Body of pancreas (tissue), 4 donors: ENCODE measurements around the gene ADIG. TPM values are rescaled to one million over a fixed set of nuclear protein-coding genes. Genes with fewer than 3 reads are reported as not detected.

ENCODE experiments used
- ATAC-seq: fragments of 150-250 bp; one replicate; pipeline ENCODE4 v1.9.1; 2016
- DNase-seq, 4 donors: peaks; one replicate each; pipeline ENCODE4 v3.0.0-alpha.2; 2019
- H3K27ac ChIP-seq, 4 donors: fragments of 200-600 bp; sonication (generic); 1 replicate in 3 of 4; 2 replicates in 1 of 4; pipeline versions ENCODE4 v1.5.1 to v1.6.1; 2016 to 2019; ENCODE audit warnings: mild to moderate bottlenecking in 1 of 4, mixed read lengths in 1 of 4, moderate library complexity in 1 of 4
- H3K27me3 ChIP-seq, 2 donors: fragments of 200-600 bp; sonication (generic); one replicate each; pipeline ENCODE4 v1.6.0; 2016; ENCODE audit warnings: mild to moderate bottlenecking in 1 of 2
- H3K36me3 ChIP-seq, 2 donors: fragments of 200-600 bp; sonication (generic); replicated peaks in 1 of 2; 2 replicates each; pipeline ENCODE4 v1.5.1; 2016; ENCODE audit warnings: low read depth in 2 of 2; ENCODE audit not compliant: insufficient read depth in 1 of 2
- H3K4me1 ChIP-seq: fragments of 200-600 bp; sonication (generic); one replicate; pipeline ENCODE4 v1.6.0; 2016
- H3K4me3 ChIP-seq, 2 donors: fragments of 200-600 bp; sonication (generic); 1 replicate in 1 of 2; 2 replicates in 1 of 2; pipeline ENCODE4 v1.5.1; 2016 to 2019
- H3K9me3 ChIP-seq, 3 donors: fragments of 200-600 bp; sonication (generic); 1 replicate in 2 of 3; 2 replicates in 1 of 3; pipeline ENCODE4 v1.5.1; 2016
- POLR2A ChIP-seq, 3 donors: fragments of 450-650 bp; IDR thresholded peaks; one replicate each; pipeline ENCODE4 v1.6.1; 2016; ENCODE audit warnings: antibody characterized with exemption in 3 of 3, mild to moderate bottlenecking in 2 of 3
- WGBS, 2 donors: methylation state at CpG; one replicate each; pipeline ENCODE4 v1.1.5; 2017; 5-methylcytosine and 5-hydroxymethylcytosine counted together
- intact Hi-C: fragments of 100-400 bp; cut with DNase I; formaldehyde crosslinking; loops from one replicate; pipeline ENCODE4 v1.15.1; 2023
- total RNA-seq, 2 donors: library from RNA; depleted of rRNA; stranded (reverse); fragments of >200 nt; gene quantifications; one replicate each; pipeline ENCODE4 v1.1.0, GENCODE V29; 2016
- TF ChIP-seq, protein P1 (sequence below), 7 experiments: fragments of 450-650 bp in 4 of 7; fragments of 200-600 bp in 3 of 7; sonication (generic) in 3 of 7; IDR thresholded peaks; one replicate each; pipeline ENCODE4 v1.5.1; 2016 to 2019; ENCODE audit warnings: antibody characterized with exemption in 7 of 7

ADIG gene
- total RNA-seq, 2 donors from 2014 or later: not detected

DNA sequence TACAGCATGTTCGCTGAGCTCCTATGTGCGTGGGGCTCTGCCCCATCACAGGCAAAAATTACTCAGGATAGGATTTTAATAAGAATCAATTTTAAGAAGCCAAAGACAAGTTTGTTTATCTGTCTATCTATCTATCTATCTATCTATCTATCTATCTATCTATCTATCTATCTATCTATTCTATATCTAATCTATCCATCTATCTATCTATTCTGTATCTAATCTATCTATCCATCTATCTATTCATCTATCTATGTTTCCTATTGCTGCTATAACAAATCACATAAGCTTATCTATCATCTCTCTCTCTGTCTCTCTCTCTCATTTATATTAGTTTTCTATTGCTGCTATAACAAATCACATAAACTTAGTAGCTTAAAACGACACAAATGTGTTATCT is 22.3 kb downstream of the ADIG start:
- H3K4me3 ChIP-seq: no peak overlapping the region
- H3K9me3 ChIP-seq: no peaks in the 10 kb centered on the region
- no peak overlapping the region for H3K27ac ChIP-seq
- TF ChIP-seq POLR2A (IDR thresholded peaks at IDR 0.05): no peak
- TF ChIP-seq, protein P1, sequence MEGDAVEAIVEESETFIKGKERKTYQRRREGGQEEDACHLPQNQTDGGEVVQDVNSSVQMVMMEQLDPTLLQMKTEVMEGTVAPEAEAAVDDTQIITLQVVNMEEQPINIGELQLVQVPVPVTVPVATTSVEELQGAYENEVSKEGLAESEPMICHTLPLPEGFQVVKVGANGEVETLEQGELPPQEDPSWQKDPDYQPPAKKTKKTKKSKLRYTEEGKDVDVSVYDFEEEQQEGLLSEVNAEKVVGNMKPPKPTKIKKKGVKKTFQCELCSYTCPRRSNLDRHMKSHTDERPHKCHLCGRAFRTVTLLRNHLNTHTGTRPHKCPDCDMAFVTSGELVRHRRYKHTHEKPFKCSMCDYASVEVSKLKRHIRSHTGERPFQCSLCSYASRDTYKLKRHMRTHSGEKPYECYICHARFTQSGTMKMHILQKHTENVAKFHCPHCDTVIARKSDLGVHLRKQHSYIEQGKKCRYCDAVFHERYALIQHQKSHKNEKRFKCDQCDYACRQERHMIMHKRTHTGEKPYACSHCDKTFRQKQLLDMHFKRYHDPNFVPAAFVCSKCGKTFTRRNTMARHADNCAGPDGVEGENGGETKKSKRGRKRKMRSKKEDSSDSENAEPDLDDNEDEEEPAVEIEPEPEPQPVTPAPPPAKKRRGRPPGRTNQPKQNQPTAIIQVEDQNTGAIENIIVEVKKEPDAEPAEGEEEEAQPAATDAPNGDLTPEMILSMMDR (IDR thresholded peaks at IDR 0.05): no peak
- H3K4me1 ChIP-seq: peaks cover 10% of the 10 kb centered on the region
- no peaks in the 10 kb centered on the region for H3K36me3 ChIP-seq
- intact Hi-C loops: no loop called here
- no peaks in the 10 kb centered on the region for H3K27me3 ChIP-seq
- ATAC-seq (no peak), DNase-seq (no peak)
- WGBS, 2 donors: 77 to 79% methylated on average over 3 of the region's 3 CpGs

DNA sequence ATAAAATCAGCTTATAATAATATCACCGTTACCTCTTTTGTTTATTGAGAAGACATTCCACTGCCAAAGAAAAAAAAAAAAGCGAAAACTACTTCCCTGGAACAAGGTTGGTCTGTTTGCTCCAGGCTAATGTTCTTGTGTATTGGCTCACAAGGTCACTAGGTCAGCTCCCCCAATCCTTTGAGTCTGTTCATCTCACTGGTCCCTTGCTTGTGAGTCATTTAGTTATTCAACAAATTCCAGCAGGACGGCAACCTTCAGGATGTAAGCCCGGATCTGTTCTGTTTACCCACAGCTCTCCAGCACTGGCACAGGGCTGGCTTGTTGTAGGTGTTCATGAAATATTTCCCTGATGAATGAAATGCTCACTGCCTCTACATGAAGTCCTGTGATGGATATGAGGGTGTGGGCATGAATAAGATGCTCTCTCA is 23.9 kb downstream of the ADIG start:
- intact Hi-C loops: no loop called here
- WGBS, 2 donors: 16 to 20% methylated on average over 4 of the region's 4 CpGs
- Histone ChIP-seq H3K4me1 (peaks cover 2% of the 10 kb centered on the region), H3K4me3 (no peak overlapping the region), H3K9me3 (no peaks in the 10 kb centered on the region), H3K27me3 (no peaks in the 10 kb centered on the region), H3K27ac (no peak overlapping the region), H3K36me3 (no peaks in the 10 kb centered on the region)
- no peak for ATAC-seq
- no peak for DNase-seq
- TF ChIP-seq POLR2A (IDR thresholded peaks at IDR 0.05): no peak
- TF ChIP-seq, protein P1 (IDR thresholded peaks at IDR 0.05): no peak

DNA sequence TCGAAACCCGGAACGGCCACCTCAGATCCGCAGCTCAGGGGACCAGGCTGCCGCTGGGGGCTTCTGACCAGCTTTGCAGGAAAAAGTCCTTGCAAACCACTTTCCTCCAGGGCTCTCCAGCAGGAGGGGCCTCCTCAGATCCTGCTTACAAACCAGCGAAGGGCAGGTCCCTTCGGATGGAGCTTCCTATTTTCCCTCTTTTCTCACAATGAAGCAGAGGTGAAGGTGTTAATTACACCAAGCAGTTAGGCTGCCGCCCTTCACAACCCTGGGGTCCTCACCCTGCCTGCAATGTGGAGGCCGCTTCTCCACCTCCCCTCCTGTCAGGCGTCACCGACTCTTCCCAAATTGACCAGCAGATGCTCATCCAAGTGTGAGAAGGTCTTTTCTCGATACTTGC is 26.4 kb downstream of the ADIG start:
- DNase-seq: no peak
- Histone ChIP-seq H3K9me3 (no peaks in the 10 kb centered on the region), H3K36me3 (no peaks in the 10 kb centered on the region), H3K27me3 (no peaks in the 10 kb centered on the region), H3K4me3 (no peak overlapping the region), H3K27ac (no peak overlapping the region), H3K4me1 (no peaks in the 10 kb centered on the region)
- 34 to 39% methylated on average over 7 to 12 of the region's 12 CpGs for WGBS, 2 donors
- TF ChIP-seq, protein P1 (IDR thresholded peaks at IDR 0.05): no peak
- TF ChIP-seq POLR2A (IDR thresholded peaks at IDR 0.05): no peak
- intact Hi-C loops: no loop called here
- no peak for ATAC-seq

DNA sequence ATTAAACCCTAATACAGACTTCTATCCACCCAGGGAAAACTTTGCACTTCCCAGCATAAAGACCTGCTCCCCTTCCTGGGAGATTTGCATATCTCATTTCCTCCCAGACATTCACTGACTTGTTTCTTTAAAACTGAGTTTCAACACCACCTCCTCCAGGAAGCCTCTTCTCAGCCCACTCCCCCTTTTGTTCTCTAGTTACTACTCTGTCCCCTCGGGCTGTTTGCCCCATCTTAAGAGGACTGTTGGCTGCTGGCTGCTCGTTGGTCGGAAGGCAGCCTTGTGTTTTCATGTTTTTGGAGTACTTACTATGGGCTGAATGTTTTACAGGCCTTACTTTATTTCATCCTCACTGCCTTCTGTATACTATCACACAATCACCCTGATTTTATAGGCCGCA is 27.2 kb downstream of the ADIG start:
- no peaks in the 10 kb centered on the region for H3K4me1 ChIP-seq
- 77 to 83% methylated on average over 4 of the region's 4 CpGs for WGBS, 2 donors
- no peak for TF ChIP-seq POLR2A (IDR thresholded peaks at IDR 0.05)
- TF ChIP-seq, protein P1 (IDR thresholded peaks at IDR 0.05): no peak
- H3K27ac ChIP-seq: no peak overlapping the region
- no peak for DNase-seq
- H3K4me3 ChIP-seq: no peak overlapping the region
- H3K36me3 ChIP-seq: no peaks in the 10 kb centered on the region
- H3K27me3 ChIP-seq: no peaks in the 10 kb centered on the region
- H3K9me3 ChIP-seq: no peaks in the 10 kb centered on the region
- no peak for ATAC-seq
- intact Hi-C loops: no loop called here

DNA sequence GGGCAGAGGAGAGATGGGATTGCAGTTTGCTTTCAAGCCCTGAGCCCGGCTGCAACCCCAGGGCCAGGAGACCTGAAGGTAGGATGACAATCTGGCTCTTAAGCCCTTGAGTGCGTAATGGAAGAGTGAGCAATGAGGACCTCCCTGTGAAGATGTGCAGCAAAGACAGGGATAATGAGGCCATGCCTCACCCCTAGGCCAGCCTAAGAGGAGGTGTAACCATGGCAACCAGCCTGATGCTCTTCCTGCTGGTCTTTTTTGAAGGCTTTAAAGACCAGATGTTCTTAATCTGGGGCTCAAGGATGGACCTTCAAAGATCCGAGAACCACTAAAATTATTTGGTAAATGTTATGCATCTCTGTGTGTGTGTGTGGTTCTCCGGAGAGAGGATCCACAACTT is 28.8 kb downstream of the ADIG start:
- intact Hi-C loops: no loop called here
- Histone ChIP-seq H3K9me3 (no peaks in the 10 kb centered on the region), H3K36me3 (no peaks in the 10 kb centered on the region), H3K4me1 (no peaks in the 10 kb centered on the region), H3K4me3 (no peak overlapping the region), H3K27me3 (no peaks in the 10 kb centered on the region), H3K27ac (no peak overlapping the region)
- TF ChIP-seq, protein P1 (IDR thresholded peaks at IDR 0.05): no peak
- TF ChIP-seq POLR2A (IDR thresholded peaks at IDR 0.05): no peak
- ATAC-seq (no peak), DNase-seq (no peak)
- 72 to 81% methylated on average over 4 of the region's 4 CpGs for WGBS, 2 donors
